ENCODE data around the gene PRMT7.

GRCh38 chr16:68349838-68350410, 39.1 kb downstream of the PRMT7 start:
- TF ChIP-seq AFF4 (CRISPR knock-in tag; IDR thresholded peaks at IDR 0.05; ENCODE audit: borderline replicate concordance): no peak
- TF ChIP-seq, protein P1, sequence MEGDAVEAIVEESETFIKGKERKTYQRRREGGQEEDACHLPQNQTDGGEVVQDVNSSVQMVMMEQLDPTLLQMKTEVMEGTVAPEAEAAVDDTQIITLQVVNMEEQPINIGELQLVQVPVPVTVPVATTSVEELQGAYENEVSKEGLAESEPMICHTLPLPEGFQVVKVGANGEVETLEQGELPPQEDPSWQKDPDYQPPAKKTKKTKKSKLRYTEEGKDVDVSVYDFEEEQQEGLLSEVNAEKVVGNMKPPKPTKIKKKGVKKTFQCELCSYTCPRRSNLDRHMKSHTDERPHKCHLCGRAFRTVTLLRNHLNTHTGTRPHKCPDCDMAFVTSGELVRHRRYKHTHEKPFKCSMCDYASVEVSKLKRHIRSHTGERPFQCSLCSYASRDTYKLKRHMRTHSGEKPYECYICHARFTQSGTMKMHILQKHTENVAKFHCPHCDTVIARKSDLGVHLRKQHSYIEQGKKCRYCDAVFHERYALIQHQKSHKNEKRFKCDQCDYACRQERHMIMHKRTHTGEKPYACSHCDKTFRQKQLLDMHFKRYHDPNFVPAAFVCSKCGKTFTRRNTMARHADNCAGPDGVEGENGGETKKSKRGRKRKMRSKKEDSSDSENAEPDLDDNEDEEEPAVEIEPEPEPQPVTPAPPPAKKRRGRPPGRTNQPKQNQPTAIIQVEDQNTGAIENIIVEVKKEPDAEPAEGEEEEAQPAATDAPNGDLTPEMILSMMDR (IDR thresholded peaks at IDR 0.05): no peak
- TF ChIP-seq, protein P2, sequence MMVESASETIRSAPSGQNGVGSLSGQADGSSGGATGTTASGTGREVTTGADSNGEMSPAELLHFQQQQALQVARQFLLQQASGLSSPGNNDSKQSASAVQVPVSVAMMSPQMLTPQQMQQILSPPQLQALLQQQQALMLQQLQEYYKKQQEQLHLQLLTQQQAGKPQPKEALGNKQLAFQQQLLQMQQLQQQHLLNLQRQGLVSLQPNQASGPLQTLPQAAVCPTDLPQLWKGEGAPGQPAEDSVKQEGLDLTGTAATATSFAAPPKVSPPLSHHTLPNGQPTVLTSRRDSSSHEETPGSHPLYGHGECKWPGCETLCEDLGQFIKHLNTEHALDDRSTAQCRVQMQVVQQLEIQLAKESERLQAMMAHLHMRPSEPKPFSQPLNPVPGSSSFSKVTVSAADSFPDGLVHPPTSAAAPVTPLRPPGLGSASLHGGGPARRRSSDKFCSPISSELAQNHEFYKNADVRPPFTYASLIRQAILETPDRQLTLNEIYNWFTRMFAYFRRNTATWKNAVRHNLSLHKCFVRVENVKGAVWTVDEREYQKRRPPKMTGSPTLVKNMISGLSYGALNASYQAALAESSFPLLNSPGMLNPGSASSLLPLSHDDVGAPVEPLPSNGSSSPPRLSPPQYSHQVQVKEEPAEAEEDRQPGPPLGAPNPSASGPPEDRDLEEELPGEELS (CRISPR knock-in tag; IDR thresholded peaks at IDR 0.05): no peak
- TF ChIP-seq, protein P3, sequence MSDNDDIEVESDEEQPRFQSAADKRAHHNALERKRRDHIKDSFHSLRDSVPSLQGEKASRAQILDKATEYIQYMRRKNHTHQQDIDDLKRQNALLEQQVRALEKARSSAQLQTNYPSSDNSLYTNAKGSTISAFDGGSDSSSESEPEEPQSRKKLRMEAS (CRISPR knock-in tag; IDR thresholded peaks at IDR 0.05): no peak
- TF ChIP-seq, protein P4, sequence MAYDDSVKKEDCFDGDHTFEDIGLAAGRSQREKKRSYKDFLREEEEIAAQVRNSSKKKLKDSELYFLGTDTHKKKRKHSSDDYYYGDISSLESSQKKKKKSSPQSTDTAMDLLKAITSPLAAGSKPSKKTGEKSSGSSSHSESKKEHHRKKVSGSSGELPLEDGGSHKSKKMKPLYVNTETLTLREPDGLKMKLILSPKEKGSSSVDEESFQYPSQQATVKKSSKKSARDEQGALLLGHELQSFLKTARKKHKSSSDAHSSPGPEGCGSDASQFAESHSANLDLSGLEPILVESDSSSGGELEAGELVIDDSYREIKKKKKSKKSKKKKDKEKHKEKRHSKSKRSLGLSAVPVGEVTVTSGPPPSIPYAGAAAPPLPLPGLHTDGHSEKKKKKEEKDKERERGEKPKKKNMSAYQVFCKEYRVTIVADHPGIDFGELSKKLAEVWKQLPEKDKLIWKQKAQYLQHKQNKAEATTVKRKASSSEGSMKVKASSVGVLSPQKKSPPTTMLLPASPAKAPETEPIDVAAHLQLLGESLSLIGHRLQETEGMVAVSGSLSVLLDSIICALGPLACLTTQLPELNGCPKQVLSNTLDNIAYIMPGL (CRISPR knock-in tag; IDR thresholded peaks at IDR 0.05): no peak
- no peak for TF ChIP-seq JUN (CRISPR knock-in tag; IDR thresholded peaks at IDR 0.05)
- TF ChIP-seq, protein P5, sequence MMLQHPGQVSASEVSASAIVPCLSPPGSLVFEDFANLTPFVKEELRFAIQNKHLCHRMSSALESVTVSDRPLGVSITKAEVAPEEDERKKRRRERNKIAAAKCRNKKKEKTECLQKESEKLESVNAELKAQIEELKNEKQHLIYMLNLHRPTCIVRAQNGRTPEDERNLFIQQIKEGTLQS (CRISPR knock-in tag; conservative IDR thresholded peaks at IDR 0.05): no peak
- no peak for TF ChIP-seq PRRX2 (CRISPR knock-in tag; IDR thresholded peaks at IDR 0.05)
- TF ChIP-seq KAT7 (CRISPR knock-in tag; IDR thresholded peaks at IDR 0.05; ENCODE audit: borderline replicate concordance): no peak
- TF ChIP-seq, protein P6, sequence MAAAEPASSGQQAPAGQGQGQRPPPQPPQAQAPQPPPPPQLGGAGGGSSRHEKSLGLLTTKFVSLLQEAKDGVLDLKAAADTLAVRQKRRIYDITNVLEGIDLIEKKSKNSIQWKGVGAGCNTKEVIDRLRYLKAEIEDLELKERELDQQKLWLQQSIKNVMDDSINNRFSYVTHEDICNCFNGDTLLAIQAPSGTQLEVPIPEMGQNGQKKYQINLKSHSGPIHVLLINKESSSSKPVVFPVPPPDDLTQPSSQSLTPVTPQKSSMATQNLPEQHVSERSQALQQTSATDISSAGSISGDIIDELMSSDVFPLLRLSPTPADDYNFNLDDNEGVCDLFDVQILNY (CRISPR knock-in tag; IDR thresholded peaks at IDR 0.05): no peak
- no peak for TF ChIP-seq E2F1 (CRISPR knock-in tag; IDR thresholded peaks at IDR 0.05)
- no peak for TF ChIP-seq SMAD4 (CRISPR knock-in tag; IDR thresholded peaks at IDR 0.05)
- TF ChIP-seq, protein P7, sequence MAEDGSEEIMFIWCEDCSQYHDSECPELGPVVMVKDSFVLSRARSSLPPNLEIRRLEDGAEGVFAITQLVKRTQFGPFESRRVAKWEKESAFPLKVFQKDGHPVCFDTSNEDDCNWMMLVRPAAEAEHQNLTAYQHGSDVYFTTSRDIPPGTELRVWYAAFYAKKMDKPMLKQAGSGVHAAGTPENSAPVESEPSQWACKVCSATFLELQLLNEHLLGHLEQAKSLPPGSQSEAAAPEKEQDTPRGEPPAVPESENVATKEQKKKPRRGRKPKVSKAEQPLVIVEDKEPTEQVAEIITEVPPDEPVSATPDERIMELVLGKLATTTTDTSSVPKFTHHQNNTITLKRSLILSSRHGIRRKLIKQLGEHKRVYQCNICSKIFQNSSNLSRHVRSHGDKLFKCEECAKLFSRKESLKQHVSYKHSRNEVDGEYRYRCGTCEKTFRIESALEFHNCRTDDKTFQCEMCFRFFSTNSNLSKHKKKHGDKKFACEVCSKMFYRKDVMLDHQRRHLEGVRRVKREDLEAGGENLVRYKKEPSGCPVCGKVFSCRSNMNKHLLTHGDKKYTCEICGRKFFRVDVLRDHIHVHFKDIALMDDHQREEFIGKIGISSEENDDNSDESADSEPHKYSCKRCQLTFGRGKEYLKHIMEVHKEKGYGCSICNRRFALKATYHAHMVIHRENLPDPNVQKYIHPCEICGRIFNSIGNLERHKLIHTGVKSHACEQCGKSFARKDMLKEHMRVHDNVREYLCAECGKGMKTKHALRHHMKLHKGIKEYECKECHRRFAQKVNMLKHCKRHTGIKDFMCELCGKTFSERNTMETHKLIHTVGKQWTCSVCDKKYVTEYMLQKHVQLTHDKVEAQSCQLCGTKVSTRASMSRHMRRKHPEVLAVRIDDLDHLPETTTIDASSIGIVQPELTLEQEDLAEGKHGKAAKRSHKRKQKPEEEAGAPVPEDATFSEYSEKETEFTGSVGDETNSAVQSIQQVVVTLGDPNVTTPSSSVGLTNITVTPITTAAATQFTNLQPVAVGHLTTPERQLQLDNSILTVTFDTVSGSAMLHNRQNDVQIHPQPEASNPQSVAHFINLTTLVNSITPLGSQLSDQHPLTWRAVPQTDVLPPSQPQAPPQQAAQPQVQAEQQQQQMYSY (CRISPR knock-in tag; IDR thresholded peaks at IDR 0.05): no peak
